GM12878 (cell line): Measurements from ENCODE around the gene E2F2. TPM values are rescaled to one million over a fixed set of nuclear protein-coding genes. Genes with fewer than 3 reads are reported as not detected.

Source experiments
- CBFB ChIP-seq: IDR thresholded peaks from 2 replicates; pipeline ENCODE4 v1.6.1; 2016; ENCODE audit warnings: antibody characterized with exemption, low read depth
- CBX5 ChIP-seq: sonication (generic); IDR thresholded peaks from 2 replicates; pipeline ENCODE4 v1.6.1; 2016; ENCODE audit warnings: low read depth, moderate library complexity, mild to moderate bottlenecking, inconsistent platforms
- FOS ChIP-seq: IDR thresholded peaks from 3 replicates; pipeline ENCODE4 v1.6.1; 2011; ENCODE audit warnings: borderline replicate concordance; ENCODE audit not compliant: insufficient read length; ENCODE audit errors: extremely low read depth
- HDAC6 ChIP-seq: fragments of 200-600 bp; sonication (generic); IDR thresholded peaks from one replicate; pipeline ENCODE4 v1.8.0; 2017; ENCODE audit warnings: antibody characterized with exemption; ENCODE audit not compliant: unreplicated experiment
- JUNB ChIP-seq: IDR thresholded peaks from 2 replicates; pipeline ENCODE4 v1.6.1; 2016; ENCODE audit warnings: antibody characterized with exemption, mild to moderate bottlenecking
- KDM1A ChIP-seq: fragments of 200-600 bp; sonication (generic); IDR thresholded peaks from 2 replicates; pipeline ENCODE4 v1.6.1; 2016; ENCODE audit warnings: borderline replicate concordance
- KLF5 ChIP-seq: fragments of 450-650 bp; IDR thresholded peaks from 2 replicates; pipeline ENCODE4 v1.6.1; 2014; ENCODE audit warnings: mild to moderate bottlenecking; ENCODE audit not compliant: partially characterized antibody
- MEF2B ChIP-seq: fragments of 450-650 bp; IDR thresholded peaks from 2 replicates; pipeline ENCODE4 v1.6.1; 2018; ENCODE audit warnings: mild to moderate bottlenecking, moderate library complexity; ENCODE audit not compliant: partially characterized antibody, poor library complexity, severe bottlenecking
- MXI1 ChIP-seq: fragments of 150-350 bp; IDR thresholded peaks from 2 replicates; pipeline ENCODE4 v1.6.1; 2011; ENCODE audit warnings: low read depth, mild to moderate bottlenecking, inconsistent platforms, low read length, improper control_type of control experiment
- NR2F1 ChIP-seq: fragments of 450-650 bp; conservative IDR thresholded peaks from 2 replicates; pipeline ENCODE4 v1.6.1; 2017; ENCODE audit warnings: mild to moderate bottlenecking
- POLR2A ChIP-seq: IDR thresholded peaks from 2 replicates; pipeline ENCODE4 v1.6.1; 2011; ENCODE audit warnings: low read depth, mild to moderate bottlenecking, low read length
- RAD21 ChIP-seq: IDR thresholded peaks from 2 replicates; pipeline ENCODE4 v1.6.1; 2011; ENCODE audit warnings: mild to moderate bottlenecking, low read depth, low read length, moderate library complexity; ENCODE audit not compliant: insufficient read depth
- RELB ChIP-seq: fragments of 450-650 bp; IDR thresholded peaks from 2 replicates; pipeline ENCODE4 v1.6.1; 2017; ENCODE audit warnings: low read depth, mild to moderate bottlenecking, moderate library complexity
- REST ChIP-seq: IDR thresholded peaks from 2 replicates; pipeline ENCODE4 v1.6.1; 2012; ENCODE audit warnings: mild to moderate bottlenecking, low read depth, low read length
- RUNX3 ChIP-seq: IDR thresholded peaks from 2 replicates; pipeline ENCODE4 v1.6.1; 2012; ENCODE audit warnings: low read length, inconsistent platforms
- SMAD1 ChIP-seq: fragments of 450-650 bp; IDR thresholded peaks from 2 replicates; pipeline ENCODE4 v1.6.1; 2018; ENCODE audit warnings: mild to moderate bottlenecking, low read depth; ENCODE audit not compliant: partially characterized antibody
- SMAD5 ChIP-seq: IDR thresholded peaks from 2 replicates; pipeline ENCODE4 v1.6.1; 2016; ENCODE audit warnings: antibody characterized with exemption, low read depth
- SMARCA5 ChIP-seq: fragments of 450-650 bp; IDR thresholded peaks from 2 replicates; pipeline ENCODE4 v1.6.1; 2017; ENCODE audit warnings: mild to moderate bottlenecking
- SP1 ChIP-seq: IDR thresholded peaks from one replicate; pipeline ENCODE4 v1.6.1; 2011; ENCODE audit warnings: low read depth, low read length
- SREBF1 ChIP-seq: IDR thresholded peaks from 2 replicates; pipeline ENCODE4 v1.6.1; 2012; ENCODE audit warnings: mild to moderate bottlenecking, low read length
- SREBF2 ChIP-seq: IDR thresholded peaks from 2 replicates; pipeline ENCODE4 v1.6.1; 2012; ENCODE audit warnings: mild to moderate bottlenecking, low read length
- SRF ChIP-seq, 2 experiments: IDR thresholded peaks; 2 replicates each; pipeline ENCODE4 v1.6.1; 2011; ENCODE audit warnings: low read depth in 2 of 2, low read length in 2 of 2, mild to moderate bottlenecking in 1 of 2, moderate library complexity in 1 of 2
- TARDBP ChIP-seq: IDR thresholded peaks from 2 replicates; pipeline ENCODE4 v1.6.1; 2016; ENCODE audit warnings: borderline replicate concordance
- TBL1XR1 ChIP-seq: IDR thresholded peaks from 2 replicates; pipeline ENCODE4 v1.6.1; 2012; ENCODE audit warnings: low read depth, low read length, improper control_type of control experiment
- TCF3 ChIP-seq: IDR thresholded peaks from 2 replicates; pipeline ENCODE4 v1.6.1; 2012; ENCODE audit warnings: low read depth, mild to moderate bottlenecking, low read length, borderline replicate concordance; ENCODE audit not compliant: insufficient read depth
- USF2 ChIP-seq: IDR thresholded peaks from 2 replicates; pipeline ENCODE4 v1.6.1; 2011; ENCODE audit warnings: low read depth, low read length, improper control_type of control experiment, borderline replicate concordance
- ZNF24 ChIP-seq: fragments of 450-650 bp; IDR thresholded peaks from 2 replicates; pipeline ENCODE4 v1.6.1; 2017; ENCODE audit warnings: antibody characterized with exemption, mild to moderate bottlenecking
- polyA plus RNA-seq, 11 experiments: library from polyadenylated mRNA; depleted of rRNA in 4 of 11; unstranded in 6 of 11; stranded (reverse) in 5 of 11; fragments of >200 nt; fragmentation: Nextera tagmentation in 4 of 11; fragmentation: Illumina TruSeq in 1 of 11; extraction: Ambion mirVana in 4 of 11; extraction: Trizol in 1 of 11; gene quantifications; 1 replicate in 1 of 11; 2 replicates in 10 of 11; pipeline versions ENCODE4 v1.2.1 to v1.2.3, GENCODE V29; 2011 to 2016; ENCODE audit warnings: inconsistent platforms in 2 of 11, missing spikeins in 2 of 11, low read depth in 1 of 11
- total RNA-seq, 4 experiments: library from RNA; depleted of rRNA in 3 of 4; stranded (reverse); fragments of >200 nt in 3 of 4; fragmentation: Illumina TruSeq in 1 of 4; extraction: Trizol in 1 of 4; gene quantifications; 2 replicates each; pipeline versions ENCODE4 v1.2.1 to v1.2.3, GENCODE V29; 2013 to 2021

Gene E2F2
- total and polyA plus RNA-seq, 10 of the 15 experiments (the other 5 are each of a cell fraction or from before 2014, with no cell fraction given): 3.8 to 27.2 (median 14.6) TPM

GRCh38 chr1:23559136-23559984 is 28.3 kb upstream of the E2F2 start, which contains the start of gene ID3 (continued):
- TF ChIP-seq SMARCA5 (0 out of 2 replicates have a peak, but pooled peaks have one; percentile 69), TBL1XR1 (peak; percentile 74; the same call in 1 of the 2 replicates), SMAD1 (peak; percentile 56), USF2 (no peak), SRF (IDR thresholded peaks at IDR 0.05; ENCODE audit: low read depth in 2 of 2, low read length in 2 of 2) (0 out of 4 replicates have a peak, but pooled peaks of 1 of the 2 experiments have one; percentile 25), MEF2B (peak; percentile 9), POLR2A (peak; percentile 98), JUNB (no peak), SMAD5 (peak; percentile 95), CBX5 (0 out of 2 replicates have a peak, but pooled peaks have one; percentile 37), TCF3 (peak; percentile 43; the same call in 1 of the 2 replicates), SP1 (peak; percentile 27), HDAC6 (peak; percentile 68), RUNX3 (peak; percentile 76), NR2F1 (peak; percentile 53), SREBF1 (no peak), KDM1A (no peak), KLF5 (no peak), ZNF24 (no peak), SREBF2 (no peak), RELB (peak; percentile 55), REST (no peak), RAD21 (0 out of 2 replicates have a peak, but pooled peaks have one; percentile 1), TARDBP (peak; percentile 27; the same call in 1 of the 2 replicates), FOS (no peak), MXI1 (peak; percentile 71; the same call in 1 of the 2 replicates), CBFB (peak; percentile 96)
